K562 (cell line): ENCODE data around the gene ANP32B. TPM values are rescaled to one million over a fixed set of nuclear protein-coding genes. Genes with fewer than 3 reads are reported as not detected.

ENCODE experiments used
- BCL6 ChIP-seq: fragments of 250-450 bp; sonication (Bioruptor Pico); IDR thresholded peaks from 2 replicates; pipeline ENCODE4 v1.4.0; 2020
- BCOR ChIP-seq: fragments of 450-650 bp; IDR thresholded peaks from 2 replicates; pipeline ENCODE4 v1.6.1; 2016
- CAMTA2 ChIP-seq: fragments of 250-450 bp; sonication (Bioruptor Pico); conservative IDR thresholded peaks from 2 replicates; pipeline ENCODE4 v1.5.1; 2022
- FOXO4 ChIP-seq: fragments of 450-650 bp; formaldehyde crosslinking; IDR thresholded peaks from 2 replicates; pipeline ENCODE4 v1.4.0; 2020; ENCODE audit warnings: mild to moderate bottlenecking, moderate library complexity
- MLLT1 ChIP-seq, 2 experiments: fragments of 450-650 bp; IDR thresholded peaks; 2 replicates each; pipeline ENCODE4 v1.6.1; 2016
- RBM34 ChIP-seq: fragments of 200-400 bp; formaldehyde crosslinking; IDR thresholded peaks from 2 replicates; pipeline ENCODE4 v1.6.1; 2018; ENCODE audit warnings: low read length, borderline replicate concordance; ENCODE audit not compliant: insufficient read depth
- RFX1 ChIP-seq: fragments of 450-650 bp; IDR thresholded peaks from 2 replicates; pipeline ENCODE4 v1.6.1; 2016; ENCODE audit warnings: mild to moderate bottlenecking, moderate library complexity
- TSC22D4 ChIP-seq: fragments of 450-650 bp; IDR thresholded peaks from 2 replicates; pipeline ENCODE4 v1.6.1; 2016; ENCODE audit warnings: missing genetic modification characterization, missing biosample characterization, control low read depth
- USF2 ChIP-seq: sonication (generic); formaldehyde crosslinking; IDR thresholded peaks from 2 replicates; pipeline ENCODE4 v1.5.0; 2020; ENCODE audit warnings: missing genetic modification reagents
- YY1 ChIP-seq, 3 experiments: IDR thresholded peaks; 2 replicates each; pipeline ENCODE4 v1.6.1; 2011; ENCODE audit warnings: low read length in 2 of 3, mild to moderate bottlenecking in 2 of 3, moderate library complexity in 2 of 3, borderline replicate concordance in 1 of 3, control low read depth in 1 of 3, low read depth in 1 of 3; ENCODE audit not compliant: insufficient read depth in 3 of 3, insufficient replicate concordance in 2 of 3, control insufficient read depth in 1 of 3, insufficient read length in 1 of 3; ENCODE audit errors: extremely low read depth in 1 of 3
- ZNF445 ChIP-seq: fragments of 250-450 bp; sonication (Bioruptor Pico); IDR thresholded peaks from 2 replicates; pipeline ENCODE4 v1.4.0; 2020; ENCODE audit warnings: low read depth, mild to moderate bottlenecking, moderate library complexity
- ZNF583 ChIP-seq: fragments of 250-450 bp; sonication (Bioruptor Pico); IDR thresholded peaks from 2 replicates; pipeline ENCODE4 v1.4.0; 2020
- ZNF589 ChIP-seq: fragments of 200-800 bp; sonication (Bioruptor generic); IDR thresholded peaks from 2 replicates; pipeline ENCODE4 v1.6.1; 2016; ENCODE audit warnings: low read depth, missing genetic modification characterization, missing compliant biosample characterization
- polyA plus RNA-seq, 8 experiments: library from polyadenylated mRNA; depleted of rRNA in 4 of 8; stranded (reverse) in 5 of 8; unstranded in 3 of 8; fragments of >200 nt; fragmentation: Nextera tagmentation in 2 of 8; fragmentation: Illumina TruSeq in 1 of 8; extraction: Ambion mirVana in 2 of 8; extraction: Trizol in 1 of 8; gene quantifications; 2 replicates each; pipeline versions ENCODE4 v1.2.1 to v1.2.3, GENCODE V29; 2011 to 2014; ENCODE audit warnings: inconsistent platforms in 1 of 8, missing spikeins in 1 of 8
- total RNA-seq, 7 experiments: library from RNA; depleted of rRNA in 6 of 7; stranded (reverse); fragments of >200 nt in 6 of 7; fragmentation: Illumina TruSeq in 2 of 7; extraction: Trizol in 2 of 7; gene quantifications; 2 replicates each; pipeline versions ENCODE4 v1.2.1 to v1.2.3, GENCODE V29; 2011 to 2021; ENCODE audit warnings: low replicate concordance in 1 of 7
- TF ChIP-seq, protein P1 (sequence below): fragments of 250-450 bp; sonication (Bioruptor Pico); IDR thresholded peaks from 2 replicates; pipeline ENCODE4 v1.4.0; 2020; ENCODE audit warnings: mild to moderate bottlenecking
- TF ChIP-seq, protein P2 (sequence below): sonication (generic); formaldehyde crosslinking; IDR thresholded peaks from 2 replicates; pipeline ENCODE4 v1.8.0; 2022; ENCODE audit warnings: mild to moderate bottlenecking, missing genetic modification reagents, borderline replicate concordance

ANP32B gene
- total and polyA plus RNA-seq, 9 of the 15 experiments (the other 6 are each of a cell fraction or from before 2014, with no cell fraction given): 68.9 to 815 (median 141) TPM

DNA sequence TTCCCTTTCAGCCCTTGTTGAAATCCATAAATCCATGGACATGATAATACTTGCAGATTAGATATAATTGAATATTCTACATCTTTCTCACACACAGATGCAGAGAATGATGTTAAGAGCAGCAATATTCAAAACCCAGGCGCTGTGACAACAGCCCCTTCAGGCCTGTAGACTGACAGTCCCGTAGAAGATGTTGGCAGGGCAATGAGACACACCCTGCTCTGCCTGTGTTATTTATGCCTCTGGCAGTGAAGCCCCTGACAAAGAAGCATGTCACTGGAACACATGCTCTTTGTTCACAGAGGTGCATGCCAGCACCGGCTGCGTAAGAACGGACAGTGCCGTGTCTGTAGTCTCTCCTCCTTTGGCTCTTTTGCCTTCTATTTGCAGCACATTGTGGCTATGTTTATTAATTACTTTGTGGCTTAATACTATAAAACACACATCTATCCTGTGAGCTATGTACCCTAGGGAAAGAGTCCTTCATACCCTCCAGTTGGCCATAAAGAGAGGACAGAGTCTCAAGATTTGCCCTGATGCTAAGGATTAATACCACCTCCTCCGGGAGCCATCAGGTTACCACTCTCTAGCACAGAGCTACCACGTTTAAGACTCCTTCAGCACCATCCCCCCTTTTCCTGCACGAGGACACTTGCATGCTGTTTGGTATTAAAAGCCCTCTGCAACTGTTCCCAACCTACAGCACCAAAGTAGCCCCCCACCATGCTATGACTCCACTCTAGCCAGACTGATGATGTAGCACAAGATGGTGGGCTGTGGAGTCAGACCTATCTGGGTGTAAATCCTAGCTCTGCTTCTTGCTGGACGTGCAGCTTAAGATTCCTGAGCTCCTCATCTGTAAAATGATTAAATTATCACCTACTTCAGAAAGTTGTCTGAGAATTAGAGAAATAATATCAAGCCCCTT lies 2.0 kb upstream of the ANP32B start (continued):
- TF ChIP-seq FOXO4 (0 out of 2 replicates have a peak, but pooled peaks have one; percentile 11), MLLT1 (IDR thresholded peaks at IDR 0.05) (no peak), BCL6 (peak; percentile 55; the same call in 1 of the 2 replicates), YY1 (IDR thresholded peaks at IDR 0.05; ENCODE audit: borderline replicate concordance in 1 of 3, control insufficient read depth in 1 of 3, extremely low read depth in 1 of 3, insufficient read depth in 3 of 3, insufficient read length in 1 of 3, insufficient replicate concordance in 2 of 3, low read depth in 1 of 3, low read length in 2 of 3) (peak in 2 of 3 experiments; percentile 20 to 81), BCOR (no peak), USF2 (CRISPR knock-in tag) (no peak), ZNF445 (CRISPR knock-in tag) (peak; percentile 61; the same call in 1 of the 2 replicates), ZNF583 (CRISPR knock-in tag) (0 out of 2 replicates have a peak, but pooled peaks have one; percentile 8), ZNF589 (CRISPR knock-in tag) (no peak), RFX1 (no peak), TSC22D4 (tag) (no peak), CAMTA2 (CRISPR knock-in tag) (no peak), RBM34 (no peak)
- TF ChIP-seq, protein P1, sequence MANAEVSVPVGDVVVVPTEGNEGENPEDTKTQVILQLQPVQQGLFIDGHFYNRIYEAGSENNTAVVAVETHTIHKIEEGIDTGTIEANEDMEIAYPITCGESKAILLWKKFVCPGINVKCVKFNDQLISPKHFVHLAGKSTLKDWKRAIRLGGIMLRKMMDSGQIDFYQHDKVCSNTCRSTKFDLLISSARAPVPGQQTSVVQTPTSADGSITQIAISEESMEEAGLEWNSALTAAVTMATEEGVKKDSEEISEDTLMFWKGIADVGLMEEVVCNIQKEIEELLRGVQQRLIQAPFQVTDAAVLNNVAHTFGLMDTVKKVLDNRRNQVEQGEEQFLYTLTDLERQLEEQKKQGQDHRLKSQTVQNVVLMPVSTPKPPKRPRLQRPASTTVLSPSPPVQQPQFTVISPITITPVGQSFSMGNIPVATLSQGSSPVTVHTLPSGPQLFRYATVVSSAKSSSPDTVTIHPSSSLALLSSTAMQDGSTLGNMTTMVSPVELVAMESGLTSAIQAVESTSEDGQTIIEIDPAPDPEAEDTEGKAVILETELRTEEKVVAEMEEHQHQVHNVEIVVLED (CRISPR knock-in tag): no peak
- TF ChIP-seq, protein P2, sequence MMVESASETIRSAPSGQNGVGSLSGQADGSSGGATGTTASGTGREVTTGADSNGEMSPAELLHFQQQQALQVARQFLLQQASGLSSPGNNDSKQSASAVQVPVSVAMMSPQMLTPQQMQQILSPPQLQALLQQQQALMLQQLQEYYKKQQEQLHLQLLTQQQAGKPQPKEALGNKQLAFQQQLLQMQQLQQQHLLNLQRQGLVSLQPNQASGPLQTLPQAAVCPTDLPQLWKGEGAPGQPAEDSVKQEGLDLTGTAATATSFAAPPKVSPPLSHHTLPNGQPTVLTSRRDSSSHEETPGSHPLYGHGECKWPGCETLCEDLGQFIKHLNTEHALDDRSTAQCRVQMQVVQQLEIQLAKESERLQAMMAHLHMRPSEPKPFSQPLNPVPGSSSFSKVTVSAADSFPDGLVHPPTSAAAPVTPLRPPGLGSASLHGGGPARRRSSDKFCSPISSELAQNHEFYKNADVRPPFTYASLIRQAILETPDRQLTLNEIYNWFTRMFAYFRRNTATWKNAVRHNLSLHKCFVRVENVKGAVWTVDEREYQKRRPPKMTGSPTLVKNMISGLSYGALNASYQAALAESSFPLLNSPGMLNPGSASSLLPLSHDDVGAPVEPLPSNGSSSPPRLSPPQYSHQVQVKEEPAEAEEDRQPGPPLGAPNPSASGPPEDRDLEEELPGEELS (CRISPR knock-in tag): 0 out of 2 replicates have a peak, but pooled peaks have one; percentile 28
